Mesendoderm (in vitro differentiated cells): ENCODE data around the gene CHMP2B. TPM values are rescaled to one million over a fixed set of nuclear protein-coding genes. Genes with fewer than 3 reads are reported as not detected.

Experiments
- DNase-seq: peaks from one replicate; pipeline ENCODE4 v3.0.0; 2013
- H2AK5ac ChIP-seq: 2 replicates; pipeline ENCODE4 v1.6.1; 2013; ENCODE audit warnings: low read length, inconsistent platforms
- H2BK120ac ChIP-seq: 2 replicates; pipeline ENCODE4 v1.6.1; 2013; ENCODE audit warnings: low read depth, mild to moderate bottlenecking, low read length, moderate library complexity, mixed read lengths
- H2BK15ac ChIP-seq: replicated peaks from 2 replicates; pipeline ENCODE4 v1.6.1; 2013; ENCODE audit warnings: low read depth, mild to moderate bottlenecking, moderate library complexity
- H2BK5ac ChIP-seq: 2 replicates; pipeline ENCODE4 v1.6.1; 2013; ENCODE audit warnings: low read length, inconsistent platforms
- H3K18ac ChIP-seq: 2 replicates; pipeline ENCODE4 v1.6.1; 2013; ENCODE audit warnings: mild to moderate bottlenecking, low read length, mixed read lengths
- H3K23ac ChIP-seq: one replicate; pipeline ENCODE4 v1.6.1; 2013; ENCODE audit warnings: low read length
- H3K27ac ChIP-seq: 2 replicates; pipeline ENCODE4 v1.5.1; 2013; ENCODE audit warnings: low read depth, mild to moderate bottlenecking, inconsistent platforms, low read length, moderate library complexity
- H3K27me3 ChIP-seq: 2 replicates; pipeline ENCODE4 v1.6.1; 2013; ENCODE audit warnings: low read length, control low read depth, mild to moderate bottlenecking, inconsistent platforms; ENCODE audit not compliant: insufficient read depth, poor library complexity
- H3K36me3 ChIP-seq: 2 replicates; pipeline ENCODE4 v1.6.1; 2013; ENCODE audit warnings: low read length, inconsistent platforms; ENCODE audit not compliant: control insufficient read depth, insufficient read depth
- H3K4ac ChIP-seq: one replicate; pipeline ENCODE4 v1.6.1; 2013; ENCODE audit warnings: low read depth, mild to moderate bottlenecking, low read length, moderate library complexity
- H3K4me1 ChIP-seq: 2 replicates; pipeline ENCODE4 v1.6.1; 2013; ENCODE audit warnings: low read depth, low read length, inconsistent platforms; ENCODE audit not compliant: control insufficient read depth
- H3K4me2 ChIP-seq: 2 replicates; pipeline ENCODE4 v1.6.1; 2013; ENCODE audit warnings: low read length
- H3K4me3 ChIP-seq: 2 replicates; pipeline ENCODE4 v1.5.1; 2013; ENCODE audit warnings: mild to moderate bottlenecking, low read length
- H3K56ac ChIP-seq: one replicate; pipeline ENCODE4 v1.6.1; 2013; ENCODE audit warnings: low read length
- H3K79me1 ChIP-seq: 2 replicates; pipeline ENCODE4 v1.6.1; 2013; ENCODE audit warnings: low read length, inconsistent platforms
- H3K79me2 ChIP-seq: 2 replicates; pipeline ENCODE4 v1.6.1; 2013; ENCODE audit warnings: mild to moderate bottlenecking, low read length; ENCODE audit not compliant: control insufficient read depth, insufficient read depth
- H3K9ac ChIP-seq: 2 replicates; pipeline ENCODE4 v1.6.1; 2013; ENCODE audit warnings: low read length, inconsistent platforms
- H4K5ac ChIP-seq: one replicate; pipeline ENCODE4 v1.6.1; 2013; ENCODE audit warnings: low read length
- H4K8ac ChIP-seq: one replicate; pipeline ENCODE4 v1.6.1; 2013; ENCODE audit warnings: low read depth, mild to moderate bottlenecking, control low read depth, low read length, moderate library complexity
- WGBS: extraction: QIAGEN DNeasy Blood & Tissue Kit; methylation state at CpG from one replicate; pipeline ENCODE4 v1.1.7; 2013; ENCODE audit warnings: low lambda C conversion rate, missing lambda C conversion rate; ENCODE audit not compliant: insufficient coverage; ENCODE audit errors: extremely low coverage; 5-methylcytosine and 5-hydroxymethylcytosine counted together
- polyA plus RNA-seq, 2 experiments: library from polyadenylated mRNA; stranded (reverse); fragments of 200-250 nt; gene quantifications; one replicate each; pipeline ENCODE4 v1.2.3, GENCODE V29; 2013

The CHMP2B gene, protein sequence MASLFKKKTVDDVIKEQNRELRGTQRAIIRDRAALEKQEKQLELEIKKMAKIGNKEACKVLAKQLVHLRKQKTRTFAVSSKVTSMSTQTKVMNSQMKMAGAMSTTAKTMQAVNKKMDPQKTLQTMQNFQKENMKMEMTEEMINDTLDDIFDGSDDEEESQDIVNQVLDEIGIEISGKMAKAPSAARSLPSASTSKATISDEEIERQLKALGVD
- polyA plus RNA-seq (2013, experiment 1 of 2), result 59.9 TPM
- polyA plus RNA-seq (2013, experiment 2 of 2), result 60.9 TPM

DNA sequence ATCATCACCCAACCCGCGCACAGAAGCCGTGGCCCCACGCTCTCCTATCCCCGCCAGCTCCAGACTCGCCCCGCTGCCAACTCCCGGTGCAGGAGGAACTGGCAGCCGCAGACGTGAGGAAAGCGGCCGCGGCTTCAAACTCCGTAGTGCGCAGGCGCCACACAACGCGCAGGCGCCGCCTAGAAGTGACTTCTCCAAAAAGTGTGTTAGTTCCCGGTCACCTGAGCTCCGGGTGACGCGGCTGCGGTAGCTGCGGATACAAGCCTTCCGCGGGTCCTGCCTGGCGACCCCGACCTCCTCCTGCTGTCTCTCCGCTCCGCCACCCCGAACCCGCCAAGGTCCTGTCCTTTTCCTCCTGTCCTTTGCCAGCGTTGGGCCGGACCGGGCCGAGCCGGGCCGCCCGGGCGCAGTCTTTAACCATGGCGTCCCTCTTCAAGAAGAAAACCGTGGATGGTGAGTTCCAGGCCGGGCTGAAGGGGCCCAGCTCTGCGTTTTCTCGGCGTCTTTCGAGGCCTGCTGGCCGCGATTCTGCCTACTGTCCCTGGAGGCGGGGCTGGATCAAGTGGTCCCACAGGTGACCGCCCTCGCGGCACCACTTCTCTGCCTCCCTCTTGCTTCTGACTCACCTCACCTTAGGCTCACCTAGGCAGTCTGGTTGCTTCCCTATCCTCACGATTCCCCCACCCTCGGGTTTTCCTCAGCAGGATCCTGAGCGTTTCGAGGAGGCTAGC lies at the start of gene CHMP2B:
Gene CHMP2B (plus strand): TSS at position 206 of the 731 bp plus-strand sequence. CDS start 214 bp downstream, at position 420.
- Histone ChIP-seq H2BK15ac (no peak within 1 kb of the TSS), H3K56ac (peak within 1 kb of the TSS; percentile 95), H3K9ac (peak within 1 kb of the TSS; percentile 89), H3K4me2 (peak within 1 kb of the TSS; percentile 71), H3K23ac (no peak within 1 kb of the TSS), H3K27ac (peak within 1 kb of the TSS; percentile 81), H2BK5ac (peak within 1 kb of the TSS; percentile 59), H2BK120ac (no peak within 1 kb of the TSS), H2AK5ac (no peak within 1 kb of the TSS), H3K4me3 (peak within 1 kb of the TSS; percentile 86), H3K4me1 (peaks cover 2% of the 10 kb centered on the region), H3K79me2 (peaks cover 22% of the 10 kb centered on the region), H3K27me3 (no peaks in the 10 kb centered on the region), H4K5ac (no peak within 1 kb of the TSS), H3K18ac (peak within 1 kb of the TSS; percentile 88), H3K36me3 (no peaks in the 10 kb centered on the region), H3K4ac (no peak within 1 kb of the TSS), H3K79me1 (peaks cover 6% of the 10 kb centered on the region), H4K8ac (no peak within 1 kb of the TSS)
- WGBS, result no CpG with 5 or more reads among the region's 59 CpGs
- peak; percentile 95 for DNase-seq

DNA sequence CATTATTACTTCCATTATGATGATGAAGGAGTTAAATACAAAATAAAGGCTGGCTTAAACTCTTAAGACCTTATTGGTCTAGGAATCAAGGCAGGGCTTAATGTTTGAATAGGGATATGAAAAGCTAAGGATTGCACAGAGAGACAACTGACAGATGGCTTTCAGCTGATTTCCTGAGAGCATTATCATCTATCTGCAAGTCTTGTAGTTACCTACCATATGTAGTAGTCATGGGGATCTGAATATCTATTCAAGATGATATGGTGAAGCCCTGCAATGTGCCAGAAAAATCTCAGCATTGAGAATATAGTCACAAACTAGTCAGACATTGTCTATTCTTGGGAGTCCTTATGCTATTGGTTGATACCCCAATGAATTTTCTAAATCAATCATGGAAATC lies 47.5 kb upstream of the CHMP2B start:
- no peak for DNase-seq
- Histone ChIP-seq H3K79me2 (no peaks in the 10 kb centered on the region), H3K4me1 (no peaks in the 10 kb centered on the region), H3K27ac (no peak overlapping the region), H3K4ac (no peak overlapping the region), H4K5ac (no peak overlapping the region), H3K9ac (no peak overlapping the region), H3K56ac (no peak overlapping the region), H2AK5ac (no peak overlapping the region), H2BK15ac (no peak overlapping the region), H3K23ac (no peak overlapping the region), H3K27me3 (no peaks in the 10 kb centered on the region), H3K36me3 (no peaks in the 10 kb centered on the region), H3K4me3 (no peak overlapping the region), H3K79me1 (no peaks in the 10 kb centered on the region), H3K4me2 (no peak overlapping the region), H4K8ac (no peak overlapping the region), H3K18ac (no peak overlapping the region), H2BK5ac (no peak overlapping the region), H2BK120ac (no peak overlapping the region)

DNA sequence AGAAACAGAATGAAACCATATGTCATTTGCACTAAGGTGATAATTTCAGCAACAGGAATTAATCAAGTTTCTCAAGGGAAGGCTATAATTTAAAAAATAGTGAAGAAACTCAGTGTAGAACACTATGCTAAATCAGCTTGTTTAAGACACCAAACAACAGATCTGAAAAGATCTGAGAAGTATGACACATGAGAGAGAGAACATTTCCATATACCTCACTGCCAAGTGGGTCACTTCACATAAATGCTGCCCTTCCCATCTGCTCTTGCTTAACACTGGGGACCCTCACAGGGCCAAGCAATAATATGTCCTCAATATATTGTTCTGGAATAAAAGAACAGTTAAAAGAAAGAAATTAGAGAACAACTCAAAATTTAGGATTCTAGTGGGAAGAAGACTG lies 45.6 kb upstream of the CHMP2B start:
- Histone ChIP-seq H2AK5ac (no peak overlapping the region), H2BK120ac (no peak overlapping the region), H3K9ac (no peak overlapping the region), H2BK15ac (no peak overlapping the region), H4K8ac (no peak overlapping the region), H3K4me1 (no peaks in the 10 kb centered on the region), H3K18ac (no peak overlapping the region), H3K36me3 (no peaks in the 10 kb centered on the region), H3K27me3 (no peaks in the 10 kb centered on the region), H3K79me2 (no peaks in the 10 kb centered on the region), H3K4me2 (no peak overlapping the region), H3K56ac (no peak overlapping the region), H3K27ac (no peak overlapping the region), H3K4me3 (no peak overlapping the region), H3K79me1 (no peaks in the 10 kb centered on the region), H2BK5ac (no peak overlapping the region), H3K23ac (no peak overlapping the region), H4K5ac (no peak overlapping the region), H3K4ac (no peak overlapping the region)
- DNase-seq, result no peak

DNA sequence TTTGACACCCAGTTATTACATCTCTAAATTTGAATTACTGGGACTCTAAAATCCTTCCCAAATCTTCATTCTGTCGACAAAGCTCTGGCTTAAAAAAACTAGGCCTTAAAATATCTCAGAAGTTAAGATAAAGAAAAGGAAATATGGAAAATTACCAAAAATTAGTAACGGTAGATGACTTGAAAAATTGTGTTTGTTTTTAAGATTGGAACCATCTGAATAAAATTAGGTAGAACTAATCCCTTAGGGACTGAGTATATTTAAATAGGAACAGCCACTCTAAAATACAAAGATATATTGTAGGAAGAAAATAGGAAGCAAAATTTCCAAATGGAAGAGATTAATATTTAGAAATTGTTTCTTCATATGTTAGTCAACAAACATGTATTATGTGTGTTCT lies 45.1 kb upstream of the CHMP2B start:
- no peaks in the 10 kb centered on the region for H3K27me3 ChIP-seq
- H2BK5ac ChIP-seq, result no peak overlapping the region
- 100% methylated on average over 1 of the region's 2 CpGs for WGBS
- no peak overlapping the region for H2BK120ac ChIP-seq
- no peak overlapping the region for H2AK5ac ChIP-seq
- no peak overlapping the region for H3K4me2 ChIP-seq
- no peak overlapping the region for H4K5ac ChIP-seq
- H3K4ac ChIP-seq, result no peak overlapping the region
- no peaks in the 10 kb centered on the region for H3K79me1 ChIP-seq
- H3K36me3 ChIP-seq, result no peaks in the 10 kb centered on the region
- H3K9ac ChIP-seq, result no peak overlapping the region
- H3K79me2 ChIP-seq, result no peaks in the 10 kb centered on the region
- no peaks in the 10 kb centered on the region for H3K4me1 ChIP-seq
- H3K4me3 ChIP-seq, result no peak overlapping the region
- no peak for DNase-seq
- H2BK15ac ChIP-seq, result no peak overlapping the region
- no peak overlapping the region for H3K56ac ChIP-seq
- H4K8ac ChIP-seq, result no peak overlapping the region
- H3K18ac ChIP-seq, result no peak overlapping the region
- no peak overlapping the region for H3K23ac ChIP-seq
- no peak overlapping the region for H3K27ac ChIP-seq

DNA sequence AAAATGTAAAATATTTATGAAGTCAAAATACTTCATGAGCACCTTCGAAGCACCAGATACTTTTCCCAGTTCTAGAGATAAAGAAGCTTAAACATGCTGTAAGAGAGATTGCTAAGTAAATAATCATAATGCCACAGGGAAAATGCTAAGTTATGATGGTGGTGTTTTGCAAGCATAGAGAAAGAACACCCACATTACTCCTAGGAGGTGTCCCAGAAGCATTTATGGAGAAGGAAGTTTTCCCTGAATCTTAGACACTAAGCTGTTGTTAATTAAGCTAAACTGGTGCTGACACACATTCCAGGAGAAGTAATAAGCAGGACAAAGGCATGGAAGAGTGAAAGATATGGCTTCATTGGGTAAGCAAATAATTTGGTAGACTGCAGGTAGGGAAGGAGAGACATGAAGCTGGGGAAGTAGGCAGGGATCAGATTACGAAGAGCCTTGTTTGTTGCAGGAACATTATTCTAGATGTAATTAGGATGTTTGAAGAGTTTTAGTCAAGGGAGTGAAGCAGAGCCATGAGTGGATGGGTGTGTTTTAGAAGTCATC lies 40.4 kb upstream of the CHMP2B start:
- H4K8ac ChIP-seq, result no peak overlapping the region
- no peak overlapping the region for H3K4me3 ChIP-seq
- H2AK5ac ChIP-seq, result no peak overlapping the region
- H3K79me2 ChIP-seq, result no peaks in the 10 kb centered on the region
- whole genome bisulfite sequencing, result no CpG with 5 or more reads among the region's 2 CpGs
- no peak overlapping the region for H3K18ac ChIP-seq
- no peaks in the 10 kb centered on the region for H3K79me1 ChIP-seq
- no peaks in the 10 kb centered on the region for H3K4me1 ChIP-seq
- no peak overlapping the region for H3K56ac ChIP-seq
- no peak overlapping the region for H2BK15ac ChIP-seq
- H3K36me3 ChIP-seq, result no peaks in the 10 kb centered on the region
- DNase-seq, result peak; percentile 6
- H3K27ac ChIP-seq, result no peak overlapping the region
- no peak overlapping the region for H3K4me2 ChIP-seq
- H2BK5ac ChIP-seq, result no peak overlapping the region
- no peak overlapping the region for H3K9ac ChIP-seq
- no peak overlapping the region for H3K4ac ChIP-seq
- H3K27me3 ChIP-seq, result no peaks in the 10 kb centered on the region
- H2BK120ac ChIP-seq, result no peak overlapping the region
- no peak overlapping the region for H3K23ac ChIP-seq
- no peak overlapping the region for H4K5ac ChIP-seq
